NCI-H2196 treated with DMSO at 0.1 percent for 48 hours (cell line): ENCODE results near the gene LNP1.
"Not testable (repeated sequence)": the region's sequence is repeated elsewhere in the genome, so short reads cannot be mapped to it uniquely, and the experiment has no call there.

ENCODE experiments used
- DNase-seq: peaks from one replicate; lab custom pipeline; 2025; ENCODE audit not compliant: unreplicated experiment; lab: John Stamatoyannopoulos, UW

The LNP1 gene

GRCh38 chr3:100429187-100429716 is 27.9 kb downstream of the LNP1 start:
- DNase-seq = no peak

- no peak for DNase-seq
Measured at GRCh38 chr3:100436951-100437350, 35.6 kb downstream of the LNP1 start.

- no peak for DNase-seq
Measured at GRCh38 chr3:100437721-100438622, 36.6 kb downstream of the LNP1 start.

GRCh38 chr3:100438623-100438974 is 37.3 kb downstream of the LNP1 start:
- DNase-seq = no peak

- DNase-seq = no peak
Measured at GRCh38 chr3:100440895-100441294, 39.6 kb downstream of the LNP1 start.

GRCh38 chr3:100443690-100444089 is 42.4 kb downstream of the LNP1 start:
- no peak for DNase-seq

GRCh38 chr3:100447067-100447466 is 45.7 kb downstream of the LNP1 start:
- DNase-seq = not testable (repeated sequence)

- no peak for DNase-seq
Measured at GRCh38 chr3:100448079-100448478, 46.7 kb downstream of the LNP1 start.

- DNase-seq = no peak
Measured at GRCh38 chr3:100449214-100449613, 47.9 kb downstream of the LNP1 start.

- no peak for DNase-seq
Measured at GRCh38 chr3:100454677-100455076, 53.3 kb downstream of the LNP1 start.

GRCh38 chr3:100455841-100456550 is 54.7 kb downstream of the LNP1 start:
- no peak for DNase-seq

- no peak for DNase-seq
Measured at GRCh38 chr3:100456745-100457144, 55.4 kb downstream of the LNP1 start.

GRCh38 chr3:100457811-100458210 is 56.5 kb downstream of the LNP1 start:
- DNase-seq = no peak

GRCh38 chr3:100458814-100459213 is 57.5 kb downstream of the LNP1 start:
- DNase-seq = no peak

- DNase-seq = peak; percentile 29
Measured at GRCh38 chr3:100463002-100463401, 61.7 kb downstream of the LNP1 start.

GRCh38 chr3:100463646-100464155 is 62.4 kb downstream of the LNP1 start:
- no peak for DNase-seq

- no peak for DNase-seq
Measured at GRCh38 chr3:100465892-100466777, 64.8 kb downstream of the LNP1 start.

GRCh38 chr3:100467133-100467532 is 65.8 kb downstream of the LNP1 start:
- no peak for DNase-seq

- DNase-seq = no peak
Measured at GRCh38 chr3:100468676-100469075, 67.3 kb downstream of the LNP1 start.

GRCh38 chr3:100470951-100471350 is 69.6 kb downstream of the LNP1 start:
- no peak for DNase-seq

- no peak for DNase-seq
Measured at GRCh38 chr3:100471444-100471843, 70.1 kb downstream of the LNP1 start.
